ENCODE data around the gene APC. TPM values are rescaled to one million over a fixed set of nuclear protein-coding genes. Genes with fewer than 3 reads are reported as not detected.

Gene APC
- total and polyA plus RNA-seq, 10 of the 15 experiments (the other 5 are each of a cell fraction or from before 2014, with no cell fraction given), result 3.2 to 23.3 (median 13.8) TPM

GRCh38 chr5:112848116-112848811 is 110.6 kb downstream of the APC start:
- peak overlapping the region; percentile 26; the same call in 1 of the 2 replicates for H3K4me2 ChIP-seq (ENCODE audit: control insufficient read depth, insufficient read depth)
- no peak overlapping the region for H3K4me3 ChIP-seq
- DNase-seq (ENCODE audit: low read depth, low spot score), result peak; percentile 51

More at GRCh38 chr5:112848116-112848811, 110.6 kb downstream of the APC start:
- Histone ChIP-seq H3K9ac (ENCODE audit: control insufficient read depth, insufficient read depth, low read length) (no peak overlapping the region), H4K20me1 (ENCODE audit: control insufficient read depth, insufficient read depth) (no peaks in the 10 kb centered on the region), H3K36me3 (ENCODE audit: control insufficient read depth in 2 of 2, insufficient read depth in 2 of 2, low read length in 1 of 2) (no peaks in the 10 kb centered on the region), H2AFZ (ENCODE audit: control insufficient read depth, low read depth, low read length) (peak overlapping the region; percentile 69), H3K27ac (ENCODE audit: control insufficient read depth, insufficient read depth) (no peak overlapping the region), H3K79me2 (ENCODE audit: control insufficient read depth, insufficient read depth, low read length) (no peaks in the 10 kb centered on the region), H3K27me3 (replicated peaks in 1 of 2; ENCODE audit: control insufficient read depth in 2 of 2, insufficient read depth in 2 of 2, low read length in 1 of 2) (no peaks in the 10 kb centered on the region), H3K4me1 (ENCODE audit: control insufficient read depth, insufficient read depth, low read length) (no peaks in the 10 kb centered on the region), H3K9me3 (replicated peaks; ENCODE audit: control insufficient read depth, insufficient read depth, low read length) (no peaks in the 10 kb centered on the region)
- FAIRE-seq, result peak; percentile 80
- peak; percentile 100 for ATAC-seq
- TF ChIP-seq IRF3 (IDR thresholded peaks at IDR 0.05) (no peak), TAF1 (IDR thresholded peaks at IDR 0.05; ENCODE audit: borderline replicate concordance, low read depth, low read length) (no peak), NFIC (IDR thresholded peaks at IDR 0.05; ENCODE audit: low read depth, low read length) (no peak), EED (IDR thresholded peaks at IDR 0.05; ENCODE audit: low read depth) (no peak), RAD21 (IDR thresholded peaks at IDR 0.05; ENCODE audit: insufficient read depth, low read depth, low read length) (peak; percentile 37; the same call in 1 of the 2 replicates), SPI1 (IDR thresholded peaks at IDR 0.05; ENCODE audit: borderline replicate concordance, insufficient read depth, low read depth, low read length) (peak; percentile 66; the same call in 1 of the 2 replicates), USF1 (IDR thresholded peaks at IDR 0.05; ENCODE audit: borderline replicate concordance, extremely low read length, insufficient read depth, low read depth, low read length) (no peak), ZNF384 (IDR thresholded peaks at IDR 0.05; ENCODE audit: borderline replicate concordance, low read depth, low read length) (peak; percentile 65), CTCF (IDR thresholded peaks at IDR 0.05 in 2 of 3, conservative IDR thresholded peaks at IDR 0.05 in 1 of 3; ENCODE audit: control insufficient read depth in 2 of 3, extremely low read depth in 1 of 3, insufficient read depth in 1 of 3, low read depth in 3 of 3, low read length in 3 of 3) (peak; percentile 61 to 62 (median 61)), IRF4 (IDR thresholded peaks at IDR 0.05; ENCODE audit: low read depth, low read length) (0 out of 2 replicates have a peak, but pooled peaks have one; percentile 50), NBN (IDR thresholded peaks at IDR 0.05) (no peak), TARDBP (IDR thresholded peaks at IDR 0.05; ENCODE audit: borderline replicate concordance) (no peak), SMC3 (IDR thresholded peaks at IDR 0.05; ENCODE audit: borderline replicate concordance, low read length) (peak; percentile 39; the same call in 1 of the 2 replicates), PKNOX1 (IDR thresholded peaks at IDR 0.05) (peak; percentile 69; the same call in 1 of the 2 replicates)
- in situ Hi-C loops (cut with MboI) (no loop called here), intact Hi-C loops (cut with micrococcal nuclease; ENCODE audit: unreplicated experiment) (loop anchor here (2.0 to 5.0 kb wide), 2 partner anchors 156 to 297 kb away; no protein-coding TSS in a partner anchor)
- no TSS peak for BruUV-seq (replicated peaks)
- ChIA-PET CTCF (interaction anchor here (0.5 to 1.6 kb wide), 42 partner anchors 8 to 673 kb away, joined by 3 to 28 read pairs (median 4); partner anchors contain the start of genes REEP5 and SRP19), RAD21 (ENCODE audit: unreplicated experiment) (interaction anchor here (0.6 to 1.4 kb wide), 17 partner anchors 11 to 297 kb away, joined by 3 to 11 read pairs (median 4); partner anchors contain the start of genes DCP2, REEP5 and SRP19), POLR2A (interaction anchor here (0.6 to 1.4 kb wide), 4 partner anchors 13 to 767 kb away, joined by 3 to 15 read pairs (median 5); partner anchors contain the start of gene SRP19), SMC1A (ENCODE audit: uncharacterized antibody, unreplicated experiment) (interaction anchor here (0.6 to 1.4 kb wide), 18 partner anchors 8 to 500 kb away, joined by 3 to 9 read pairs (median 3); partner anchors contain the start of genes REEP5 and SRP19)
- WGBS (ENCODE audit: insufficient coverage, insufficient replicate concordance, low lambda C conversion rate, missing lambda C conversion rate), result 68% methylated on average over 7 of the region's 8 CpGs

All from GM12878 (cell line).